CD4-positive, alpha-beta T cell treated with Interferon gamma for 1 hour (primary cell): ENCODE results near the gene IDS.

Experiments used
- DNase-seq: peaks from one replicate; pipeline ENCODE4 v3.0.0-alpha.2; 2020

IDS gene

DNA sequence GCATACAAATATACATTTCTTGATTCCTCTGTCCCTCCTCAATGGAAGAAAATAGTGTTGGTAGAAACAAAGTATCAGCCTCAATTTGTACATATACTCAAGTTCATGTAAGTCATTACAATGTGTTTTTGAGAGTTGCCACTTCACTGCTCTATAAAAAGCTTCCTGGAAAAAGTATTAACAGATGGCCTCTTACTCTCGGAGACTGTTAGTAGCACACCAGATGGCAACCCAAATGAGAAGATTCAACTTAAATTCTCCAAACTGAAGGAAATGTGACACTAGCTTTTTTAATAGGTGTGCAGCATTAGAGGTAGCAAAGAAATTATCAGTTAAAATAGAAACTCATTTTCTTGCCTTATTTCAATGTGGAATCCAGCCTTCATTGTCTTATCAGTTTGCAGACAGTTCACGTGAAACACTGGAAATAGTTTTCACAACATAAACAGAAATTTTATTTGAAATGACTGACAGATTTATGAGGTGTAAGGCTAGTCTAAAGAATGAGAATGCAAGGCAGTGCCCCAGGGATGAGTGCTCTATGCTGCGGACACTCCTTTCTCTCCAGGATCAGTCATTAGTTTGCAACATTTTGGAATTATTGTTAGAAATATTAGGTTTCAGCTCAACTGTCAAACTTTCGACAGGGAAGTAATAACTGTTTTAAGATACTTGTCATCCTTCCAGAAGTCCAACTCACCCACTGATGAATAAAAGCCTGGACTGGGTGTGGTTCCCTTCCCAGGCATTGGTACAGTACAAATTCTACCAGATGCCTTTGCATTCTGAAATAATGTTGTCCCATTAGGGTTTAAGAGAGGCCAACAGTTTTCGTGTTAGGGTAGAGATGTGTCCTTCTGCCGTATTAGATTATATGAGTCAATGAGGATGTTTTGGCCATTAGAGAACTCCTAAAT lies 50.9 kb downstream of the IDS start:
- no peak for DNase-seq

DNA sequence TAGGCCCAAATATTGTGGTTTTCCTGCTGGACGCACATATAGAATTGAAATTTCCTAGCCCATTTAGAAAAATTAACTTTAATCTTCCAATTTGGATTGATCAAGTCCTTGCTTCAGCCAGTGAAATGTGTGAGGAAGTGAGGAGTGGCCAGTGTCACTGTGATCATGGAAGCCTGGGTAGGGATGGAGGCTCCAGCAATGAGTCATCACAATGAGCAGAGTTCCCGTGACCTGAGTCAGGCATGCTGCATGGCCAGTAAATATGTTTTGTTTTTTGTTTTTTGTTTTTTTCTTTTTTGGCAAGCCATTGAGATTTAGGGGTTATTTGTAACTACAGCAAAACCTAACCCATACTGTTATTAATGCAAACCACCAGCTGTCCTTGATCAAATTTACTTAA lies 52.1 kb downstream of the IDS start:
- no peak for DNase-seq

DNA sequence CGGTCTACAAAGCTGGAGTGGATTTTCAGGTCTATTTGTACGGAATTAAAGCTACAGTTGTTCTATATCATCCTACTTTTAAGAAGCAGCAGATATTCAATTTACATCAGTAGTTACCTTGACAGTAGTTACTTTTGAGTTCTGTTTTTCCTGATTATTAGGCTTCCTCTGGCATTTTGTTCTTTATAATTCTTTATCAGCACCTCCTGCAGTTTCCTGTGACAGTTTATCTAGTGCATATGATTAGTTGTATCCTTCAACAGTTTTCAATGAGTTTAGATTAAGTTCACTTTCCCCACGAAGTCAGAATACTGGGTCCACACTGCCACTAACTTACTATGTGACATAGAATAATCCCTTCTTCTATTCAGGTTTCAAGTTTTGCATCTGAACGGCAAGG lies 71.7 kb downstream of the IDS start:
- no peak for DNase-seq

DNA sequence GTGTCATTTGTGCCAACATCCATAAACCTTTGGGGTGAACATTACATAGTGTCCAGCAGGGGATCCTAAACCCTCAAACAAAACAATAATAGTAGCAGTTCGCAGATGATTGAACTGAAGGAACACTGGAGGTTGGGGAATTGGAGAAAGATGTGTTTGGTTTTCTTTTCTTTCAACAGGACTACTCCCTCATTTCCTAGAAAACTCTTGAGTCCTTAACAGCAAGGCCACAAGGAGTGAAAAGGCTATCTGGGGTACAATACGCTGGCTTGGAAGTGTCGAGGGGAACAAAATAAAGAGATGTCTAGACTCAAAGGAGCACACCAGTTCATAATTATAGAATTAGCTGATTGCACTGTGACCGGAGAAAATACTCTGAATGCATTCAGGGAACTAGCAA lies 72.1 kb downstream of the IDS start:
- DNase-seq: no peak
